Panc1 (cell line): ENCODE data around the gene ADAT1. TPM values are rescaled to one million over a fixed set of nuclear protein-coding genes. Genes with fewer than 3 reads are reported as not detected.

Experiments used
- ATAC-seq: fragments of 200-7000 bp; cut with Tn5 transposase; 2 replicates; pipeline ENCODE4 v1.9.1; 2020; ENCODE audit warnings: mild to moderate bottlenecking, moderate library complexity
- BruUV-seq: library from RNA; stranded (reverse); fragments of 400-500 nt; replicated peaks from 2 replicates; lab custom pipeline; 2021; lab: Mats Ljungman, UMichigan
- CTCF ChIA-PET: fragments of 300-600 bp; sonication (Branson Sonifier 250); formaldehyde crosslinking; loops from one replicate; lab custom pipeline; 2022; ENCODE audit warnings: antibody characterized with exemption; lab: Charles Lee
- POLR2A ChIA-PET: fragments of 300-600 bp; sonication (Branson Sonifier 250); formaldehyde crosslinking; loops from one replicate; lab custom pipeline; 2022; ENCODE audit warnings: antibody characterized with exemption; lab: Charles Lee
- DNase-seq: peaks from one replicate; pipeline ENCODE4 v3.0.0-alpha.2; 2010; ENCODE audit warnings: low read depth, low spot score
- H3K27ac ChIP-seq: 2 replicates; pipeline ENCODE4 v1.5.1; 2011; ENCODE audit warnings: mild to moderate bottlenecking, low read length, inconsistent platforms
- H3K27me3 ChIP-seq: fragments of 200-500 bp; sonication (Bioruptor generic); 2 replicates; pipeline ENCODE4 v1.6.0; 2014; ENCODE audit warnings: low read length, inconsistent platforms; ENCODE audit not compliant: control insufficient read depth, insufficient read depth
- H3K36me3 ChIP-seq: fragments of 200-500 bp; sonication (Bioruptor generic); 2 replicates; pipeline ENCODE4 v1.5.1; 2014; ENCODE audit warnings: inconsistent platforms, mild to moderate bottlenecking, low read length, moderate library complexity; ENCODE audit not compliant: control insufficient read depth, insufficient read depth
- H3K4me1 ChIP-seq: 2 replicates; pipeline ENCODE4 v1.5.1; 2011; ENCODE audit warnings: inconsistent platforms, mild to moderate bottlenecking, low read length, moderate library complexity; ENCODE audit not compliant: control insufficient read depth, insufficient read depth
- H3K4me3 ChIP-seq, 2 experiments: 2 replicates each; pipeline ENCODE4 v1.5.1; 2011 to 2012; ENCODE audit warnings: low read depth in 2 of 2, low read length in 2 of 2, mild to moderate bottlenecking in 2 of 2, inconsistent platforms in 1 of 2, moderate library complexity in 1 of 2
- H3K9me3 ChIP-seq: fragments of 200-500 bp; sonication (Bioruptor generic); 2 replicates; pipeline ENCODE4 v1.5.1; 2014; ENCODE audit warnings: low read depth, mild to moderate bottlenecking, inconsistent platforms, low read length, moderate library complexity; ENCODE audit not compliant: control insufficient read depth, insufficient read depth
- CTCF ChIP-seq: fragments of 450-650 bp; IDR thresholded peaks from 2 replicates; pipeline ENCODE4 v1.5.1; 2017; ENCODE audit warnings: mild to moderate bottlenecking
- POLR2AphosphoS5 ChIP-seq: IDR thresholded peaks from 2 replicates; pipeline ENCODE4 v1.6.1; 2012; ENCODE audit warnings: mild to moderate bottlenecking, low read depth, low read length, moderate library complexity
- REST ChIP-seq, 2 experiments: IDR thresholded peaks; 2 replicates each; pipeline ENCODE4 v1.6.1; 2011 to 2012; ENCODE audit warnings: low read depth in 2 of 2, control low read depth in 1 of 2, low read length in 1 of 2, mild to moderate bottlenecking in 1 of 2, moderate library complexity in 1 of 2; ENCODE audit not compliant: insufficient read depth in 1 of 2
- SIN3A ChIP-seq: IDR thresholded peaks from 2 replicates; pipeline ENCODE4 v1.6.1; 2012; ENCODE audit warnings: low read depth, mild to moderate bottlenecking, low read length, moderate library complexity, borderline replicate concordance; ENCODE audit not compliant: insufficient read depth
- TCF7L2 ChIP-seq: IDR thresholded peaks from 2 replicates; pipeline ENCODE4 v1.6.1; 2011; ENCODE audit warnings: mild to moderate bottlenecking, low read depth, low read length, inconsistent platforms
- in situ Hi-C: cut with HindIII; loops from 2 replicates; pipeline ENCODE4 v1.10.0; 2016; ENCODE audit warnings: low sequenced_read_pairs, low pct_unique_long_range_greater_than_20kb
- intact Hi-C: fragments of 100-400 bp; cut with micrococcal nuclease; formaldehyde crosslinking; loops from one replicate; pipeline ENCODE4 v1.10.0; 2022; ENCODE audit not compliant: unreplicated experiment
- total RNA-seq: library from RNA; stranded (reverse); gene quantifications from one replicate; pipeline ENCODE4 v1.2.1, GENCODE V29; 2021; ENCODE audit not compliant: unreplicated experiment

The ADAT1 gene
- total RNA-seq, 1 experiment from 2014 or later, result 46.8 TPM

GRCh38 chr16:75644240-75645012 is 21.3 kb upstream of the ADAT1 start:
- CTCF ChIA-PET, result no interaction called here
- H3K4me1 ChIP-seq, result no peaks in the 10 kb centered on the region
- DNase-seq (no peak), ATAC-seq (no peak)
- POLR2A ChIA-PET, result interaction anchor here (0.6 kb wide), 1 partner anchor 63 kb away, joined by 13 read pairs; no protein-coding TSS in a partner anchor
- H3K27me3 ChIP-seq, result no peaks in the 10 kb centered on the region
- no peak overlapping the region for H3K27ac ChIP-seq
- no peaks in the 10 kb centered on the region for H3K9me3 ChIP-seq
- BruUV-seq, result no TSS peak
- no peak for TF ChIP-seq CTCF
- TF ChIP-seq TCF7L2, result no peak
- TF ChIP-seq REST (IDR thresholded peaks at IDR 0.05; ENCODE audit: insufficient read depth in 1 of 2, low read depth in 2 of 2, low read length in 1 of 2), result no peak
- TF ChIP-seq POLR2AphosphoS5, result no peak
- TF ChIP-seq SIN3A, result no peak
- peaks cover 25% of the 10 kb centered on the region for H3K36me3 ChIP-seq
- no peak overlapping the region for H3K4me3 ChIP-seq
- in situ Hi-C loops (no loop called here), intact Hi-C loops (loop anchor here (10.0 kb wide), 1 partner anchor 120 kb away; no protein-coding TSS in a partner anchor)

- Histone ChIP-seq H3K27ac (no peak overlapping the region), H3K4me3 (no peak overlapping the region), H3K36me3 (peaks cover 37% of the 10 kb centered on the region), H3K9me3 (no peaks in the 10 kb centered on the region), H3K4me1 (no peaks in the 10 kb centered on the region), H3K27me3 (no peaks in the 10 kb centered on the region)
- ATAC-seq (no peak), DNase-seq (no peak)
- BruUV-seq, result no TSS peak
- ChIA-PET CTCF (no interaction called here), POLR2A (no interaction called here)
- no peak for TF ChIP-seq TCF7L2
- TF ChIP-seq POLR2AphosphoS5, result no peak
- no peak for TF ChIP-seq REST (IDR thresholded peaks at IDR 0.05; ENCODE audit: insufficient read depth in 1 of 2, low read depth in 2 of 2, low read length in 1 of 2)
- TF ChIP-seq SIN3A, result no peak
- no peak for TF ChIP-seq CTCF
- in situ Hi-C loops (no loop called here), intact Hi-C loops (loop anchor here (10.0 kb wide), 1 partner anchor 124 kb away; no protein-coding TSS in a partner anchor)
These were observed 17.5 kb upstream of the ADAT1 start for GRCh38 chr16:75640598-75640997.
